C1 segment of cervical spinal cord (tissue), 14 donors: ENCODE results near the gene SPATA45.

ENCODE experiments used
- DNase-seq, 14 donors: peaks; one replicate each; lab custom pipeline; 2025; lab: John Stamatoyannopoulos, UW

Gene SPATA45

GRCh38 chr1:212780759-212781158, 66.7 kb downstream of the SPATA45 start:
- no peak for DNase-seq
